Measurements from ENCODE around the gene NACA.

DNA sequence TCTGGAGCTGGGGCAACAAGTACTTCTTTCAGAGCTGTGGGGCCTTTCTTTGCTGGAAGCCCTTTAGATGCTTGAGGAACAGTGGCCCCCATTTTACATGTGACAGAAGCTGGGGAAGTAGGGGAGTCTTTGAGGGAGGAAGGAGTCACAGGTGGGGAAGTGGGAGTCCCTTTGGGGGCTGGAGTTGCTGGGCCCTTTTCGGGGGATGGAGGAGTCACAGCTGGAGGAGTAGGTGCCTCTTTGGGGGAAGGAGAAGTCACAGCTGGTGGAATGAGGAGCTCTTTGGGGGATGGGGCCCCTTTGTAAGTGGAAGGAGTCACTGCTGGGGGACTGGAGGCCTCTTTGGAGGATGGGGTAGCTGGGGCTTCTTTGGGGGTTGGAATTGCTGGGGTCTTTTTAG is 8.6 kb downstream of the NACA start:
- TF ChIP-seq, protein P1, sequence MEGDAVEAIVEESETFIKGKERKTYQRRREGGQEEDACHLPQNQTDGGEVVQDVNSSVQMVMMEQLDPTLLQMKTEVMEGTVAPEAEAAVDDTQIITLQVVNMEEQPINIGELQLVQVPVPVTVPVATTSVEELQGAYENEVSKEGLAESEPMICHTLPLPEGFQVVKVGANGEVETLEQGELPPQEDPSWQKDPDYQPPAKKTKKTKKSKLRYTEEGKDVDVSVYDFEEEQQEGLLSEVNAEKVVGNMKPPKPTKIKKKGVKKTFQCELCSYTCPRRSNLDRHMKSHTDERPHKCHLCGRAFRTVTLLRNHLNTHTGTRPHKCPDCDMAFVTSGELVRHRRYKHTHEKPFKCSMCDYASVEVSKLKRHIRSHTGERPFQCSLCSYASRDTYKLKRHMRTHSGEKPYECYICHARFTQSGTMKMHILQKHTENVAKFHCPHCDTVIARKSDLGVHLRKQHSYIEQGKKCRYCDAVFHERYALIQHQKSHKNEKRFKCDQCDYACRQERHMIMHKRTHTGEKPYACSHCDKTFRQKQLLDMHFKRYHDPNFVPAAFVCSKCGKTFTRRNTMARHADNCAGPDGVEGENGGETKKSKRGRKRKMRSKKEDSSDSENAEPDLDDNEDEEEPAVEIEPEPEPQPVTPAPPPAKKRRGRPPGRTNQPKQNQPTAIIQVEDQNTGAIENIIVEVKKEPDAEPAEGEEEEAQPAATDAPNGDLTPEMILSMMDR (conservative IDR thresholded peaks at IDR 0.05; ENCODE audit: low read depth in 2 of 2), result no peak
- TF ChIP-seq POLR2AphosphoS5 (IDR thresholded peaks at IDR 0.05; ENCODE audit: low read depth) (no peak), EZH2phosphoT487 (IDR thresholded peaks at IDR 0.05; ENCODE audit: unreplicated experiment) (no peak), STAT1 (IDR thresholded peaks at IDR 0.05; ENCODE audit: unreplicated experiment) (no peak), CREB1 (CRISPR knock-in tag; IDR thresholded peaks at IDR 0.05; ENCODE audit: low read depth) (no peak)
- TF ChIP-seq, protein P2, sequence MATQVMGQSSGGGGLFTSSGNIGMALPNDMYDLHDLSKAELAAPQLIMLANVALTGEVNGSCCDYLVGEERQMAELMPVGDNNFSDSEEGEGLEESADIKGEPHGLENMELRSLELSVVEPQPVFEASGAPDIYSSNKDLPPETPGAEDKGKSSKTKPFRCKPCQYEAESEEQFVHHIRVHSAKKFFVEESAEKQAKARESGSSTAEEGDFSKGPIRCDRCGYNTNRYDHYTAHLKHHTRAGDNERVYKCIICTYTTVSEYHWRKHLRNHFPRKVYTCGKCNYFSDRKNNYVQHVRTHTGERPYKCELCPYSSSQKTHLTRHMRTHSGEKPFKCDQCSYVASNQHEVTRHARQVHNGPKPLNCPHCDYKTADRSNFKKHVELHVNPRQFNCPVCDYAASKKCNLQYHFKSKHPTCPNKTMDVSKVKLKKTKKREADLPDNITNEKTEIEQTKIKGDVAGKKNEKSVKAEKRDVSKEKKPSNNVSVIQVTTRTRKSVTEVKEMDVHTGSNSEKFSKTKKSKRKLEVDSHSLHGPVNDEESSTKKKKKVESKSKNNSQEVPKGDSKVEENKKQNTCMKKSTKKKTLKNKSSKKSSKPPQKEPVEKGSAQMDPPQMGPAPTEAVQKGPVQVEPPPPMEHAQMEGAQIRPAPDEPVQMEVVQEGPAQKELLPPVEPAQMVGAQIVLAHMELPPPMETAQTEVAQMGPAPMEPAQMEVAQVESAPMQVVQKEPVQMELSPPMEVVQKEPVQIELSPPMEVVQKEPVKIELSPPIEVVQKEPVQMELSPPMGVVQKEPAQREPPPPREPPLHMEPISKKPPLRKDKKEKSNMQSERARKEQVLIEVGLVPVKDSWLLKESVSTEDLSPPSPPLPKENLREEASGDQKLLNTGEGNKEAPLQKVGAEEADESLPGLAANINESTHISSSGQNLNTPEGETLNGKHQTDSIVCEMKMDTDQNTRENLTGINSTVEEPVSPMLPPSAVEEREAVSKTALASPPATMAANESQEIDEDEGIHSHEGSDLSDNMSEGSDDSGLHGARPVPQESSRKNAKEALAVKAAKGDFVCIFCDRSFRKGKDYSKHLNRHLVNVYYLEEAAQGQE (IDR thresholded peaks at IDR 0.05; ENCODE audit: unreplicated experiment), result no peak
